Upper lobe of right lung (tissue), 1 donor: ENCODE results near the gene LRRC66. TPM values are rescaled to one million over a fixed set of nuclear protein-coding genes. Genes with fewer than 3 reads are reported as not detected.

Experiments
- ATAC-seq: fragments of 200-7000 bp; cut with Tn5 transposase; one replicate; pipeline ENCODE4 v1.9.1; 2020; ENCODE audit warnings: mild to moderate bottlenecking, moderate library complexity
- DNase-seq: peaks from one replicate; pipeline ENCODE4 v3.0.0-alpha.2; 2020
- H3K27ac ChIP-seq: fragments of 200-600 bp; one replicate; pipeline ENCODE4 v1.8.0; 2022
- H3K27me3 ChIP-seq: fragments of 200-600 bp; one replicate; pipeline ENCODE4 v1.8.0; 2022; ENCODE audit warnings: mild to moderate bottlenecking
- H3K36me3 ChIP-seq: fragments of 200-600 bp; one replicate; pipeline ENCODE4 v1.8.0; 2022
- H3K4me1 ChIP-seq: fragments of 200-600 bp; one replicate; pipeline ENCODE4 v1.8.0; 2022
- H3K4me3 ChIP-seq: fragments of 200-600 bp; one replicate; pipeline ENCODE4 v1.8.0; 2022; ENCODE audit warnings: mild to moderate bottlenecking
- H3K9me3 ChIP-seq: fragments of 200-600 bp; one replicate; pipeline ENCODE4 v1.8.0; 2022
- CTCF ChIP-seq: fragments of 200-600 bp; IDR thresholded peaks from one replicate; pipeline ENCODE4 v1.8.0; 2022; ENCODE audit warnings: antibody characterized with exemption
- intact Hi-C: fragments of 100-400 bp; cut with DNase I; formaldehyde crosslinking; loops from one replicate; pipeline ENCODE4 v1.11.0; 2022
- total RNA-seq: library from RNA; stranded (reverse); fragmentation: NEBNext Ultra II Directional; extraction: Animal tissue kit (Norgen Biotek cat#: 25700); gene quantifications from one replicate; pipeline ENCODE4 v1.2.1, GENCODE V29; 2021
- donor health status: DM: no; HTN: yes; CAD: no; lungs with severe emphysema.

The LRRC66 gene
- total RNA-seq, 1 donor from 2014 or later: 0.12 TPM

DNA sequence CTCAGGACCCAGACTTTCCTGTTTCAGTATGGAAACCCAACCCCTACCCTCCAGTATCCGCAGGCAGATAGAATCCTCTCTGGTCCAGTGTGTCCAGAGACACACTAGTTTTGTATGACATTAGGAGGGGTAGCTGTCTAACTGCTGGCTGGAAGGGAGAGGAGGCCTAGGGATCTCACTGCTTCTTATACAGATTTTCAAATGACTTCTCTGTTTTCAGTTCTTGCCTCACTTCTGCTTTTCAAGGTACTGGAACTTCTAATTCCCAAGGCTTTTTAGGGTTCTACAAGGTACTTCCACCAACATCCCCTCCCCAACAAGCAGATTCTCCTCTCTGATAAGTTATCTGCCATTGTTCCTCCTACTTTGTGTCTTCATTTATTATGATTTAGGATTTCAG is 11.8 kb upstream of the LRRC66 start:
- intact Hi-C loops: no loop called here
- Histone ChIP-seq H3K27me3 (no peaks in the 10 kb centered on the region), H3K4me3 (no peak overlapping the region), H3K36me3 (peaks cover 27% of the 10 kb centered on the region), H3K4me1 (peaks cover 2% of the 10 kb centered on the region), H3K27ac (no peak overlapping the region), H3K9me3 (no peaks in the 10 kb centered on the region)
- DNase-seq (no peak), ATAC-seq (peak; percentile 26)
- TF ChIP-seq CTCF: no peak

- H3K27me3 ChIP-seq: no peaks in the 10 kb centered on the region
- H3K4me3 ChIP-seq: no peak overlapping the region
- TF ChIP-seq CTCF: no peak
- H3K9me3 ChIP-seq: no peaks in the 10 kb centered on the region
- intact Hi-C loops: no loop called here
- H3K27ac ChIP-seq: no peak overlapping the region
- no peak for ATAC-seq
- no peak for DNase-seq
- no peaks in the 10 kb centered on the region for H3K4me1 ChIP-seq
- peaks cover 34% of the 10 kb centered on the region for H3K36me3 ChIP-seq
These were observed 8.8 kb upstream of the LRRC66 start for GRCh38 chr4:52028970-52029369.

GRCh38 chr4:52017814-52018213 is 2.3 kb downstream of the LRRC66 start:
- no peak for TF ChIP-seq CTCF
- Histone ChIP-seq H3K36me3 (no peaks in the 10 kb centered on the region), H3K4me3 (no peak overlapping the region), H3K27me3 (no peaks in the 10 kb centered on the region), H3K27ac (no peak overlapping the region), H3K9me3 (no peaks in the 10 kb centered on the region), H3K4me1 (no peaks in the 10 kb centered on the region)
- ATAC-seq (no peak), DNase-seq (no peak)
- intact Hi-C loops: no loop called here

DNA sequence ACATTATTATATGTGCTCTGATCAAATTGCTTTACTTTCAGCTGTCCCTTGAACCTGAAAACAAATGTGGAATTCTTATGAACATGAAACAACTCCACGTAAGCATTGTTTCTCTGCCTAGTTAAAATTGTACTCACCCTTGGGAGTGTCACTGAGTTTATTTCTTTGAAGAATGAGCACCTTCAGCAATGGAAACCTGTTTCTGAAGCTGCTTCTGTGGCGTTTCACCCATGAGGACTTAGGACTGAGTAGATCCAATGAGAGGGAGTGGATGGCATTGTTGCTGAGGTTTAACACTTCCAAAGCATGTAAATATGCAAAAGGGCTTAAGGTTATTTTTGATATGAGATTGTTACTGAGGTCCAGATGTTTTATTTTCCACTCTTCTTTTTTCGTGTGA is 3.2 kb downstream of the LRRC66 start:
- no peaks in the 10 kb centered on the region for H3K9me3 ChIP-seq
- no peak overlapping the region for H3K4me3 ChIP-seq
- ATAC-seq (no peak), DNase-seq (no peak)
- no peak for TF ChIP-seq CTCF
- H3K27me3 ChIP-seq: no peaks in the 10 kb centered on the region
- H3K4me1 ChIP-seq: no peaks in the 10 kb centered on the region
- intact Hi-C loops: no loop called here
- H3K36me3 ChIP-seq: no peaks in the 10 kb centered on the region
- no peak overlapping the region for H3K27ac ChIP-seq

DNA sequence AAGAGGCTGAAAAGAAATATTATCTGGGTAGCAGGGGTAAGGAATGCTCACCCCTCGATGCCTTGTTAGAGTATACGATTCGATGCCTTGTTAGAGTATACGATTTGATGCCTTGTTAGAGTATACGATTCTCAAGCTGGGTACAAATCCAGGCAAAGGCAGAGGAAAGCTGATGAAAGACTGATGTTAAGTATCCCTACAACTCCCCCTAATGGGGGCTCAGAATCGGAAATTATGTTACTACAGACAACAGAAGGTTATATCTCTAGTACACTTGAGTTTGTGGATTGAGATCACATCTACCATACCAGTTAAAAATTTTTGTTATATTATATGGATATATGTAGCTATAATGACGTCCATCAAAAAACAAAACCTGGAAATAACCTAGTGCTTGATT is 4.8 kb downstream of the LRRC66 start:
- no peak for ATAC-seq

More for the DNA sequence above, 4.8 kb downstream of the LRRC66 start:
- Histone ChIP-seq H3K27ac (no peak overlapping the region), H3K27me3 (no peaks in the 10 kb centered on the region), H3K4me1 (no peaks in the 10 kb centered on the region), H3K36me3 (no peaks in the 10 kb centered on the region), H3K4me3 (no peak overlapping the region), H3K9me3 (no peaks in the 10 kb centered on the region)
- TF ChIP-seq CTCF: no peak
- no peak for DNase-seq
- intact Hi-C loops: no loop called here
